ENCODE measurements around the gene ZBTB18. TPM values are rescaled to one million over a fixed set of nuclear protein-coding genes. Genes with fewer than 3 reads are reported as not detected.

The ZBTB18 gene
- total RNA-seq, 1 experiment from 2014 or later: 12.1 TPM

DNA sequence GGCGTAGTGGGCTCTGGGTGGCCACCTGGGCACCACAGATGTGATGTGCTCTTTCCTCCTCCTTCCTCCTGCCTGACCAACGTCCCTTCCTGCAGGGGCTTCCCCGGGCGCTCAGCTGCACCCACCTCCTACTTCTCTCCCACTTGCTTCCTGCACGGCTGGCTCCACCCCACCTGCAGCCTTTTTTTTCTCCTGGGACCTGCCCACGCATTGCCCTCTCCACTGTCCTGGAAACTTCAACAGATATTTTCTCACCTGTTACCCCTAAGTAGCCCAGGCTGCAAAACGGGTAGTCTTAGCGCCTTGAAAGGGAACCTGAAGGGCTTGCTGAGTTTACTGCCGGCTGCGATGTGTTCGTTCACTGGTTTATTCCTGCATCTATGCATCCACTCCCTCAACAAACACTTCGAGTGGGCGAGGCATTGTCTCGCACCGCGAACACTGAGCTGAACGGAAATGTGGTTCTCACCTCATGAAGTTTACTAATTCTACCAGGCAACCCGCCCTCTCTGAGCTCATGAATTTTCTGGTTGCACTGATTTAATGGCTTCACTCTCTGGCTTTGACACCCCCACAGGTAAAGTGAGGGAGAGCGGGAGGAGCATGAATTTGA is 23.6 kb downstream of the ZBTB18 start:
- no peak for DNase-seq
- H3K4me3 Mint-ChIP-seq: no peak overlapping the region
- Histone ChIP-seq H4K8ac (replicated peaks; ENCODE audit: insufficient read length, low read depth, low read length) (no peak overlapping the region), H4K5ac (ENCODE audit: insufficient read length, low read depth, low read length) (no peak overlapping the region), H3T11ph (ENCODE audit: low read length) (no peak overlapping the region), H2AFZ (ENCODE audit: low read length) (no peak overlapping the region), H3K18ac (ENCODE audit: insufficient read length, low read depth, low read length) (no peak overlapping the region), H2BK120ac (ENCODE audit: low read depth, low read length, poor library complexity, severe bottlenecking) (no peak overlapping the region), H2BK5ac (ENCODE audit: insufficient read length, low read length) (no peak overlapping the region), H3K56ac (ENCODE audit: insufficient read length, low read depth, low read length) (no peak overlapping the region), H3K79me2 (ENCODE audit: insufficient read depth, low read length) (no peaks in the 10 kb centered on the region), H4K91ac (ENCODE audit: insufficient read length, low read depth, low read length) (no peak overlapping the region), H3K9ac (ENCODE audit: extremely low read depth, insufficient read length, low read length) (no peak overlapping the region), H3K4me1 (ENCODE audit: insufficient read depth, low read length) (peaks cover 5% of the 10 kb centered on the region), H4K20me1 (ENCODE audit: control insufficient read depth, insufficient read depth, insufficient read length) (no peaks in the 10 kb centered on the region), H3K9me3 (ENCODE audit: control insufficient read depth, low read depth, low read length) (no peaks in the 10 kb centered on the region), H3K23ac (ENCODE audit: insufficient read length, low read depth, low read length) (no peak overlapping the region), H3K79me1 (ENCODE audit: insufficient read depth, low read depth, low read length, poor library complexity, severe bottlenecking) (no peaks in the 10 kb centered on the region), H3K14ac (ENCODE audit: insufficient read depth, low read length) (no peak overlapping the region), H2BK12ac (ENCODE audit: insufficient read length, low read depth, low read length) (no peak overlapping the region), H3K4me2 (ENCODE audit: insufficient read depth, insufficient read length, low read length) (no peak overlapping the region), H2BK15ac (ENCODE audit: low read depth, low read length) (no peak overlapping the region), H3K27ac (ENCODE audit: insufficient read length, low read depth, low read length) (no peak overlapping the region), H3K23me2 (ENCODE audit: insufficient read length, low read depth, low read length, poor library complexity, severe bottlenecking) (no peaks in the 10 kb centered on the region), H2AK5ac (ENCODE audit: insufficient read length, low read length) (no peak overlapping the region), H2BK20ac (ENCODE audit: low read depth, low read length, poor library complexity, severe bottlenecking) (no peak overlapping the region), H3K4ac (ENCODE audit: low read depth, low read length) (no peak overlapping the region), H3K27me3 (ENCODE audit: insufficient read depth, low read length) (no peaks in the 10 kb centered on the region)
- peaks cover 10% of the 10 kb centered on the region for H3K27me3 Mint-ChIP-seq (ENCODE audit: low read depth)
- no CpG with 5 or more reads among the region's 19 CpGs for WGBS (ENCODE audit: extremely low coverage, insufficient read length, low lambda C conversion rate)
- no peak overlapping the region for H3K27ac Mint-ChIP-seq
- H3K36me3 Mint-ChIP-seq (ENCODE audit: insufficient read depth in 1 of 3, low read depth in 3 of 3): no peaks in the 10 kb centered on the region
- TF ChIP-seq, protein P1, sequence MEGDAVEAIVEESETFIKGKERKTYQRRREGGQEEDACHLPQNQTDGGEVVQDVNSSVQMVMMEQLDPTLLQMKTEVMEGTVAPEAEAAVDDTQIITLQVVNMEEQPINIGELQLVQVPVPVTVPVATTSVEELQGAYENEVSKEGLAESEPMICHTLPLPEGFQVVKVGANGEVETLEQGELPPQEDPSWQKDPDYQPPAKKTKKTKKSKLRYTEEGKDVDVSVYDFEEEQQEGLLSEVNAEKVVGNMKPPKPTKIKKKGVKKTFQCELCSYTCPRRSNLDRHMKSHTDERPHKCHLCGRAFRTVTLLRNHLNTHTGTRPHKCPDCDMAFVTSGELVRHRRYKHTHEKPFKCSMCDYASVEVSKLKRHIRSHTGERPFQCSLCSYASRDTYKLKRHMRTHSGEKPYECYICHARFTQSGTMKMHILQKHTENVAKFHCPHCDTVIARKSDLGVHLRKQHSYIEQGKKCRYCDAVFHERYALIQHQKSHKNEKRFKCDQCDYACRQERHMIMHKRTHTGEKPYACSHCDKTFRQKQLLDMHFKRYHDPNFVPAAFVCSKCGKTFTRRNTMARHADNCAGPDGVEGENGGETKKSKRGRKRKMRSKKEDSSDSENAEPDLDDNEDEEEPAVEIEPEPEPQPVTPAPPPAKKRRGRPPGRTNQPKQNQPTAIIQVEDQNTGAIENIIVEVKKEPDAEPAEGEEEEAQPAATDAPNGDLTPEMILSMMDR (conservative IDR thresholded peaks at IDR 0.05): no peak
- no peaks in the 10 kb centered on the region; a peak in 1 of 5 replicates for H3K9me3 Mint-ChIP-seq
- peaks cover 17 to 19% of the 10 kb centered on the region in 2 experiments for H3K4me1 Mint-ChIP-seq

Data from H9 (cell line).